Activated naive CD4-positive, alpha-beta T cell treated with anti-CD3 and anti-CD28 coated beads, Interleukin-2, amount 50 U/mL, for 72 hours (primary cell): ENCODE measurements around the gene CACNA1A. TPM values are rescaled to one million over a fixed set of nuclear protein-coding genes. Genes with fewer than 3 reads are reported as not detected.
"Not testable (repeated sequence)": the region's sequence is repeated elsewhere in the genome, so short reads cannot be mapped to it uniquely, and the experiment has no call there.

Experiments
- ATAC-seq, 2 donors: fragments of 150-1000 bp; cut with Tn5 transposase; 2 replicates each; pipeline ENCODE4 v1.10.0; 2021; ENCODE audit warnings: mild to moderate bottlenecking in 2 of 2, moderate library complexity in 2 of 2
- DNase-seq, 2 donors: peaks; one replicate each; pipeline ENCODE4 v3.0.0; 2021 to 2022; ENCODE audit warnings: low spot score in 2 of 2
- H3K27ac Mint-ChIP-seq, 2 donors: one replicate each; pipeline ENCODE4 v1.8.0; 2022; ENCODE audit warnings: mild to moderate bottlenecking in 2 of 2, mixed read lengths in 2 of 2
- H3K36me3 Mint-ChIP-seq, 2 donors: one replicate each; pipeline ENCODE4 v1.8.0; 2022; ENCODE audit warnings: mixed read lengths in 2 of 2
- H3K9me3 Mint-ChIP-seq, 2 donors: one replicate each; pipeline ENCODE4 v1.8.0; 2022; ENCODE audit warnings: mixed read lengths in 2 of 2
- total RNA-seq, 2 donors: library from RNA; stranded (reverse); gene quantifications; one replicate each; pipeline ENCODE4 v1.2.3, GENCODE V29; 2022

Gene CACNA1A
- total RNA-seq, 2 donors from 2014 or later, result 0.43 to 0.70 TPM

GRCh38 chr19:13361726-13362125 lies 144.6 kb downstream of the CACNA1A start:
- H3K27ac Mint-ChIP-seq, H3K36me3 Mint-ChIP-seq, DNase-seq, ATAC-seq: not testable (repeated sequence)
- H3K9me3 Mint-ChIP-seq, result peaks cover 0 to 10% of the 10 kb centered on the region in 2 donors

GRCh38 chr19:13356686-13357280 lies 149.5 kb downstream of the CACNA1A start:
- H3K36me3 Mint-ChIP-seq, result peaks cover 0 to 5% of the 10 kb centered on the region in 2 donors
- ATAC-seq, result no peak
- no peak for DNase-seq
- peaks cover 0 to 10% of the 10 kb centered on the region in 2 donors for H3K9me3 Mint-ChIP-seq
- H3K27ac Mint-ChIP-seq, result peak overlapping the region in 1 of 2 donors; percentile 38

- Mint-ChIP-seq H3K27ac (peak overlapping the region in 1 of 2 donors; percentile 38), H3K36me3 (peaks cover 0 to 5% of the 10 kb centered on the region in 2 donors), H3K9me3 (peaks cover 0 to 10% of the 10 kb centered on the region in 2 donors)
- DNase-seq (no peak), ATAC-seq (no peak)
Measured at GRCh38 chr19:13356185-13356584, 150.1 kb downstream of the CACNA1A start.

GRCh38 chr19:13355356-13355755 lies 150.9 kb downstream of the CACNA1A start:
- Mint-ChIP-seq H3K27ac (no peak overlapping the region), H3K9me3 (peaks cover 0 to 10% of the 10 kb centered on the region in 2 donors), H3K36me3 (peaks cover 0 to 5% of the 10 kb centered on the region in 2 donors)
- ATAC-seq, result no peak
- DNase-seq, result no peak

- Mint-ChIP-seq H3K27ac (no peak overlapping the region), H3K36me3 (no peaks in the 10 kb centered on the region), H3K9me3 (peaks cover 0 to 4% of the 10 kb centered on the region in 2 donors)
- DNase-seq (no peak), ATAC-seq (no peak)
Measured at GRCh38 chr19:13353625-13354024, 152.7 kb downstream of the CACNA1A start.

GRCh38 chr19:13350759-13351158 lies 155.5 kb downstream of the CACNA1A start:
- no peak for DNase-seq
- H3K27ac Mint-ChIP-seq, result no peak overlapping the region
- no peaks in the 10 kb centered on the region for H3K36me3 Mint-ChIP-seq
- peaks cover 0 to 5% of the 10 kb centered on the region in 2 donors for H3K9me3 Mint-ChIP-seq
- no peak for ATAC-seq

- ATAC-seq (no peak), DNase-seq (no peak)
- Mint-ChIP-seq H3K9me3 (peaks cover 0 to 5% of the 10 kb centered on the region in 2 donors), H3K36me3 (no peaks in the 10 kb centered on the region), H3K27ac (no peak overlapping the region)
Measured at GRCh38 chr19:13350072-13350471, 156.2 kb downstream of the CACNA1A start.

- no peak for ATAC-seq
- Mint-ChIP-seq H3K27ac (no peak overlapping the region), H3K36me3 (no peaks in the 10 kb centered on the region), H3K9me3 (peaks cover 0 to 5% of the 10 kb centered on the region in 2 donors)
- DNase-seq, result no peak
Measured at GRCh38 chr19:13347367-13347766, 158.9 kb downstream of the CACNA1A start.

- no peak for ATAC-seq
- H3K36me3 Mint-ChIP-seq, result no peaks in the 10 kb centered on the region
- no peak for DNase-seq
- peaks cover 0 to 12% of the 10 kb centered on the region in 2 donors for H3K9me3 Mint-ChIP-seq
- no peak overlapping the region for H3K27ac Mint-ChIP-seq
Measured at GRCh38 chr19:13343514-13343913, 162.8 kb downstream of the CACNA1A start.

GRCh38 chr19:13342672-13343071 lies 163.6 kb downstream of the CACNA1A start:
- ATAC-seq, result no peak
- DNase-seq, result no peak
- no peaks in the 10 kb centered on the region for H3K36me3 Mint-ChIP-seq
- H3K27ac Mint-ChIP-seq, result no peak overlapping the region
- H3K9me3 Mint-ChIP-seq, result peaks cover 0 to 8% of the 10 kb centered on the region in 2 donors

- DNase-seq (no peak), ATAC-seq (no peak)
- H3K27ac Mint-ChIP-seq, result no peak overlapping the region
- H3K36me3 Mint-ChIP-seq, result no peaks in the 10 kb centered on the region
- H3K9me3 Mint-ChIP-seq, result peaks cover 0 to 8% of the 10 kb centered on the region in 2 donors
Measured at GRCh38 chr19:13339869-13340268, 166.4 kb downstream of the CACNA1A start.

- Mint-ChIP-seq H3K27ac (no peak overlapping the region), H3K36me3 (no peaks in the 10 kb centered on the region), H3K9me3 (peaks cover 0 to 6% of the 10 kb centered on the region in 2 donors)
- ATAC-seq (no peak), DNase-seq (no peak)
Measured at GRCh38 chr19:13337181-13337580, 169.1 kb downstream of the CACNA1A start.

GRCh38 chr19:13334801-13335481 lies 171.3 kb downstream of the CACNA1A start:
- DNase-seq, result no peak
- Mint-ChIP-seq H3K27ac (no peak overlapping the region), H3K36me3 (no peaks in the 10 kb centered on the region), H3K9me3 (no peaks in the 10 kb centered on the region)
- ATAC-seq, result no peak

- DNase-seq (no peak), ATAC-seq (no peak)
- H3K27ac Mint-ChIP-seq, result no peak overlapping the region
- no peaks in the 10 kb centered on the region for H3K36me3 Mint-ChIP-seq
- no peaks in the 10 kb centered on the region for H3K9me3 Mint-ChIP-seq
Measured at GRCh38 chr19:13330285-13330684, 176.0 kb downstream of the CACNA1A start.

GRCh38 chr19:13329766-13330165 lies 176.5 kb downstream of the CACNA1A start:
- ATAC-seq, result no peak

GRCh38 chr19:13328241-13328640 lies 178.0 kb downstream of the CACNA1A start:
- no peak for DNase-seq

More at GRCh38 chr19:13329766-13330165, 176.5 kb downstream of the CACNA1A start:
- Mint-ChIP-seq H3K9me3 (no peaks in the 10 kb centered on the region), H3K36me3 (no peaks in the 10 kb centered on the region), H3K27ac (no peak overlapping the region)
- no peak for DNase-seq

GRCh38 chr19:13319526-13319925 lies 186.8 kb downstream of the CACNA1A start:
- Mint-ChIP-seq H3K36me3 (no peaks in the 10 kb centered on the region), H3K27ac (no peak overlapping the region), H3K9me3 (peaks cover 4 to 6% of the 10 kb centered on the region in 2 donors)
- DNase-seq (no peak), ATAC-seq (no peak)

More at GRCh38 chr19:13328241-13328640, 178.0 kb downstream of the CACNA1A start:
- H3K9me3 Mint-ChIP-seq, result peaks cover 0 to 6% of the 10 kb centered on the region in 2 donors
- no peak for ATAC-seq
- H3K27ac Mint-ChIP-seq, result no peak overlapping the region
- no peaks in the 10 kb centered on the region for H3K36me3 Mint-ChIP-seq

- ATAC-seq, result no peak
- Mint-ChIP-seq H3K9me3 (peaks cover 0 to 4% of the 10 kb centered on the region in 2 donors), H3K27ac (no peak overlapping the region), H3K36me3 (no peaks in the 10 kb centered on the region)
- no peak for DNase-seq
Measured at GRCh38 chr19:13318190-13318589, 188.1 kb downstream of the CACNA1A start.
